Caco-2 (cell line): ENCODE results near the gene PTPRF. TPM values are rescaled to one million over a fixed set of nuclear protein-coding genes. Genes with fewer than 3 reads are reported as not detected.

Experiments used
- BruUV-seq: library from RNA; stranded (reverse); fragments of 400-500 nt; replicated peaks from 2 replicates; lab custom pipeline; 2021; lab: Mats Ljungman, UMichigan
- CTCF ChIA-PET: fragments of 300-600 bp; sonication (Branson Sonifier 250); formaldehyde crosslinking; loops from one replicate; lab custom pipeline; 2022; ENCODE audit warnings: antibody characterized with exemption; lab: Charles Lee
- POLR2A ChIA-PET: fragments of 300-600 bp; sonication (Branson Sonifier 250); formaldehyde crosslinking; loops from one replicate; lab custom pipeline; 2022; ENCODE audit warnings: antibody characterized with exemption; lab: Charles Lee
- DNase-seq, 2 experiments: peaks; one replicate each; pipeline versions ENCODE4 v3.0.0 to v3.0.0-alpha.2; 2020 to 2022
- H3K27me3 ChIP-seq: replicated peaks from 2 replicates; pipeline ENCODE4 v1.6.0; 2011; ENCODE audit warnings: low read length; ENCODE audit not compliant: control insufficient read depth, insufficient read depth
- H3K36me3 ChIP-seq: 2 replicates; pipeline ENCODE4 v1.5.1; 2011; ENCODE audit warnings: low read length; ENCODE audit not compliant: control insufficient read depth, insufficient read depth
- H3K4me1 ChIP-seq: fragments of 250-450 bp; sonication (Bioruptor Pico); 2 replicates; pipeline ENCODE4 v1.5.1; 2020; ENCODE audit warnings: mild to moderate bottlenecking
- H3K4me3 ChIP-seq: 2 replicates; pipeline ENCODE4 v1.5.1; 2011; ENCODE audit warnings: low read depth, mild to moderate bottlenecking, control low read depth, low read length
- H3K9me3 ChIP-seq: fragments of 250-450 bp; sonication (Bioruptor Pico); 2 replicates; pipeline ENCODE4 v1.5.1; 2020; ENCODE audit warnings: mild to moderate bottlenecking, moderate library complexity
- H3K27ac Mint-ChIP-seq: one replicate; pipeline ENCODE4 v1.8.0; 2022; ENCODE audit warnings: mixed read lengths; ENCODE audit not compliant: unreplicated experiment
- H3K27me3 Mint-ChIP-seq: one replicate; pipeline ENCODE4 v1.8.0; 2022; ENCODE audit warnings: mixed read lengths; ENCODE audit not compliant: insufficient read depth, unreplicated experiment
- H3K36me3 Mint-ChIP-seq: one replicate; pipeline ENCODE4 v1.8.0; 2022; ENCODE audit warnings: mild to moderate bottlenecking, mixed read lengths; ENCODE audit not compliant: insufficient read depth, unreplicated experiment
- H3K4me1 Mint-ChIP-seq: one replicate; pipeline ENCODE4 v1.8.0; 2022; ENCODE audit warnings: low read depth, mixed read lengths; ENCODE audit not compliant: unreplicated experiment
- H3K4me3 Mint-ChIP-seq: one replicate; pipeline ENCODE4 v1.8.0; 2022; ENCODE audit warnings: mild to moderate bottlenecking, moderate library complexity, mixed read lengths; ENCODE audit not compliant: unreplicated experiment
- H3K9me3 Mint-ChIP-seq: one replicate; pipeline ENCODE4 v1.8.0; 2022; ENCODE audit warnings: mixed read lengths; ENCODE audit not compliant: unreplicated experiment
- CTCF ChIP-seq, 2 experiments: fragments of 200-600 bp in 1 of 2; IDR thresholded peaks; 1 replicate in 1 of 2; 2 replicates in 1 of 2; pipeline versions ENCODE4 v1.5.1 to v1.8.0; 2011 to 2022; ENCODE audit warnings: antibody characterized with exemption in 1 of 2, control low read depth in 1 of 2, inconsistent platforms in 1 of 2, low read depth in 1 of 2, low read length in 1 of 2, mild to moderate bottlenecking in 1 of 2, moderate library complexity in 1 of 2; ENCODE audit not compliant: insufficient read depth in 1 of 2, severe bottlenecking in 1 of 2, unreplicated experiment in 1 of 2
- intact Hi-C: fragments of 100-400 bp; cut with micrococcal nuclease; formaldehyde crosslinking; loops from one replicate; pipeline ENCODE4 v1.10.0; 2022; ENCODE audit not compliant: unreplicated experiment
- total RNA-seq: library from RNA; stranded (reverse); gene quantifications from 2 replicates; pipeline ENCODE4 v1.2.3, GENCODE V29; 2022

The PTPRF gene
- total RNA-seq, 1 experiment from 2014 or later, result 158 TPM

DNA sequence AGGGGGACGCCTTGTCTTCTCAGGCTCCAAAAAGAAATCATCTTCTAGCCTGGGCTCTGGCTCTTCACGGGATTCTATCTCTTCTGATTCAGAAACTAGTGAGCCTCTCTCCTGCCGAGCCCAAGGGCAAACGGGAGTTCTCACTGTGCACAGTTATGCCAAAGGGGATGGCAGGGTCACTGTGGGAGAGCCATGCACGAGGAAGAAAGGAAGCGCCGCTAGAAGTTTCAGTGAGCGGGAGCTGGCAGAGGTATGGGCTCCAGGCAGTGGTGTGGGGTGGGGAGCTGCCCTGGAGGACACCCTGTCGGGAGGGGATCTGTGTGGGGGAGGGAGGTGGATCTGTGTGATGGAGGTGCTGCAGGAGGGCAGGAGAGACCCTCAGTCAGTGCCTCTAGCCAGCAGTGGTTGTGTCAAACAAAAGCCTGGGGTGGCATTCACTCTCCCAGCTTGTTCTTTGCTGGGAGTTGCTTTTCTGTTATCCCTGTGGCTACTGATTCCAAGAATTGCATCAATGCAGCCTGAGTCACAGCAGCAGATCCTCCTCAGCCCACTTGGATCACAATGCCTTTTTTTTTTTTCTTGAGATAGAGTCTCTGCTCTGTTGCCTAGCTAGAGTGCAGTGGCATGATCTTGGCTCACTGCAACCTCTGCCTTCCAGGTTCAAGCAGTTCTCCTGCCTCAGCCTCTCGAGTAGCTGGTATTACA lies 141.1 kb downstream of the PTPRF start:
- DNase-seq, result no peak
- H3K36me3 ChIP-seq, result peaks cover 3% of the 10 kb centered on the region
- no peaks in the 10 kb centered on the region for H3K4me1 ChIP-seq
- no peak for TF ChIP-seq CTCF (IDR thresholded peaks at IDR 0.05; ENCODE audit: insufficient read depth in 1 of 2, low read depth in 1 of 2, low read length in 1 of 2, severe bottlenecking in 1 of 2, unreplicated experiment in 1 of 2)
- no peaks in the 10 kb centered on the region for H3K4me1 Mint-ChIP-seq
- no peak overlapping the region for H3K4me3 ChIP-seq
- no peaks in the 10 kb centered on the region for H3K9me3 ChIP-seq
- BruUV-seq, result no TSS peak
- H3K27me3 Mint-ChIP-seq, result no peaks in the 10 kb centered on the region
- H3K9me3 Mint-ChIP-seq, result no peaks in the 10 kb centered on the region
- POLR2A ChIA-PET, result no interaction called here
- no peaks in the 10 kb centered on the region for H3K27me3 ChIP-seq
- H3K36me3 Mint-ChIP-seq, result peaks cover 64% of the 10 kb centered on the region
- no peak overlapping the region for H3K27ac Mint-ChIP-seq
- intact Hi-C loops, result no loop called here
- H3K4me3 Mint-ChIP-seq, result no peak overlapping the region
- CTCF ChIA-PET, result no interaction called here

GRCh38 chr1:43673261-43673660 lies 142.6 kb downstream of the PTPRF start:
- Histone ChIP-seq H3K36me3 (peaks cover 3% of the 10 kb centered on the region), H3K4me3 (no peak overlapping the region), H3K27me3 (no peaks in the 10 kb centered on the region), H3K4me1 (no peaks in the 10 kb centered on the region), H3K9me3 (no peaks in the 10 kb centered on the region)
- BruUV-seq, result no TSS peak
- Mint-ChIP-seq H3K27ac (no peak overlapping the region), H3K4me3 (no peak overlapping the region), H3K36me3 (peaks cover 58% of the 10 kb centered on the region), H3K27me3 (no peaks in the 10 kb centered on the region), H3K4me1 (no peaks in the 10 kb centered on the region), H3K9me3 (no peaks in the 10 kb centered on the region)
- intact Hi-C loops, result no loop called here
- ChIA-PET CTCF (no interaction called here), POLR2A (no interaction called here)
- DNase-seq, result no peak
- no peak for TF ChIP-seq CTCF (IDR thresholded peaks at IDR 0.05; ENCODE audit: insufficient read depth in 1 of 2, low read depth in 1 of 2, low read length in 1 of 2, severe bottlenecking in 1 of 2, unreplicated experiment in 1 of 2)

Other genes with a start within 250 kb of the PTPRF start
- gene C1orf210, start 245.3 kb upstream of the PTPRF start, total RNA-seq, result 7.8 and 9.6 TPM in 2 replicates
- not detected in 2 replicates for gene TIE1, start 229.9 kb upstream of the PTPRF start, total RNA-seq
- gene MPL, start 193.1 kb upstream of the PTPRF start, total RNA-seq, result 0.49 TPM in 1 of 2 replicates, not detected in the other
- gene CDC20, start 171.9 kb upstream of the PTPRF start, total RNA-seq, result 123 and 125 TPM in 2 replicates
- 66.8 and 67.1 TPM in 2 replicates for gene ELOVL1, start 162.9 kb upstream of the PTPRF start, total RNA-seq
- gene MED8, start 141.1 kb upstream of the PTPRF start, total RNA-seq, result 33.3 and 35.8 TPM in 2 replicates
- 29.0 and 31.6 TPM in 2 replicates for gene SZT2, start 141.0 kb upstream of the PTPRF start, total RNA-seq
- 34.5 and 35.4 TPM in 2 replicates for gene HYI, start 77.0 kb upstream of the PTPRF start, total RNA-seq
- 37.7 and 45.8 TPM in 2 replicates for gene KDM4A, start 119.3 kb downstream of the PTPRF start, total RNA-seq
- 5.4 and 5.6 TPM in 2 replicates for gene ST3GAL3, start 176.7 kb downstream of the PTPRF start, total RNA-seq